ENCODE results near the gene SLC38A9.

The SLC38A9 gene

GRCh38 chr5:55645304-55645703, 66.8 kb downstream of the SLC38A9 start:
- DNase-seq, result no peak

DNA sequence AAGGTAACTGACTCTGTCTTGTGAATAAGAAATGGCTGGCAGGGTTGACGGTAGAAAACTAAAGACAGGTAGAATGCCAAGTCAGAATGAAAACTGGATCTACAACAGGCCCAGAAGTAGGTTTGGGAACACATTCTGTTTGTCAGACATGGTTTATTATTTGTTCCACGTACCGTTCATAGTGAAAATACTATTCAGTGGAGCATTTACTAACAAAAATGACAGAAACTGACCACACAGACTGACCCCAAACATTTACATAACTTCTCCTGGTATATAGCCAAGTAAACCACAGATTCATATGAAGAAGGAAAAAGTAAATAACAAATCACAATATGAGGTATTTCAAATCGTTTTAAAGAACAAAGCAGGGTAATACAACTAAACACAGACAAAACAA, 73.7 kb downstream of the SLC38A9 start:
- DNase-seq, result no peak

GRCh38 chr5:55638051-55638450, 74.1 kb downstream of the SLC38A9 start:
- DNase-seq, result no peak

DNA sequence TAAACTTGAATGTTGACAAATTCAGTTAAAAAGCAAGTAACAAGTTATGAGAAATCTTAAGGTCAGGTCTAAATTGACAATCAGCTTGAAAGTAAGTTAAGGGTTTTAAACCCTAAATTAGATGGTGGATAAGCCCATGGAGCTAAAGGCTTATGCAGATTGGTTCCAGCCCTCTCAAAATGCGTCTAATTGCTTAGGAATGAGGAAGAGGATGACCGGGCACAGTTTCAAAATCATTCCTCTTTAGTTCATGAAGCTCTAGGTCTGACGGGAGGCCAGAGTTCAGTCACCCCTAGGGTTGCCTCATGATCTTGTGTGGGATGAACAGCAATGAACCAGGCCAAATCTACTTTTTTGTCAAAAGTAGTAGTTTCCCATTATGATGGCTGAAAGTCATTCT, 75.4 kb downstream of the SLC38A9 start:
- no peak for DNase-seq

DNA sequence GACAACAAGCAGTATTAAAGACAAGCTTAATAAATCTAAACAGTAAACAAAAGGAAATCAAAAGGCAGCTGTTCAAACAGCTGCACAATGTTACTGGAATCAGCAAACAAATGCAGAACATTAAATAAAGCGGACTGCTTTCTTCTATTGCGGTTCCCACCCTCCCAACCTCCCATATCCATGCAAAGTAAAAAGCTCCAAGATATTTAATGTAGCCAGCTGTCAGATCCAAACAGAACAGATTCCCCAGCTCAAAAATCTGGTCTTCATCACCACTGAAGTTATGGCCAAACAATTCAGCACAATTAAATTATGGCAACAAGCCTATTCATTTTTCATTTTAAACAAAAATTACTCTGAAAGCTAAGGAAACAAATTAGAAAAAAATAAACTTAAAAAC, 75.9 kb downstream of the SLC38A9 start:
- DNase-seq, result no peak

GRCh38 chr5:55634866-55635265, 77.3 kb downstream of the SLC38A9 start:
- no peak for DNase-seq

DNA sequence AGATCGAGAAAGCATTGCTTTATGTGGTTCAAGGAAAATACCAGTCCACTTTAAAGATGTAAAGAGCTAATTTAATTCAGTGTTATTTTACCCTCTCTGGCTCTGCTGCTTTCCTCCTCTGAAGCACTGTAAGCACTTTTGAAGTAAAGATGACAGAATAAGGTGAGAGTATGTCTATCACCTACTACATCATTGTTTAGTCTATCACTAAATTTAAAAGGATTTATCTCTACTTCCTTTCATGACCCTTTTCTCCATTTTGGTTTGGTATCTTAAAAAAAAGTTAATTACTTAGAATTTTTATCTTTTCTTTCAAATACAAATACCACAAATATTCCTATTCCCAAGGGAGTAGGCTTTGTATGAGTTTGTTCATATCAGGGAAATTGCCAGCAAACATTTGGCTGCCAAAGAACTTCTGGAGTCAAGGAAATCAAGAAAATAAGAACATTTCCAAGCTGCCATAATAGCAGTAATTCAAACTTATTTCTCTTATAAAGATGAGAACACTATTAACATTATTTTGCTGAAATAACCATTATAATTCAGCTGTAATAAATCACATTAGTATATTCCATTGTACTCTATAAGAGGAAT, 77.8 kb downstream of the SLC38A9 start:
- no peak for DNase-seq

GRCh38 chr5:55633574-55634208, 78.4 kb downstream of the SLC38A9 start:
- DNase-seq, result no peak

DNA sequence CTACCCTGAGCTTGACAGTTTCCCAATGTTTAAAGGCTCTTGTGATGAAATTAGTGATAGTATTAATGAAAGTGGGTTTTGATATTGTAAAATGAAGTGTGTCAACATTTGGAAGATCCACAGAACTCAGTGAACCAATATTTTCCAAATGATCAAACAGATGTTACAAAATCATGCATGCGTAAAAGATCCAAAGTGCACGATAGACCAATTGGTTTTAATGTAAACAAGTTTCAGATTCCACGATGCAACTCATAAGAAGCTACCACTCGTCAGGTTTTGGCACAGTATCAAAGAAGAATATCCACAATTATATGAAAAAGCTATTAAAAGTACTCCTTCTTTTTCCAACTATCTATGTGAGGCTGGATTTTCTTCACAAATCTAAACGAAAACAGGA, 82.3 kb downstream of the SLC38A9 start:
- no peak for DNase-seq

DNA sequence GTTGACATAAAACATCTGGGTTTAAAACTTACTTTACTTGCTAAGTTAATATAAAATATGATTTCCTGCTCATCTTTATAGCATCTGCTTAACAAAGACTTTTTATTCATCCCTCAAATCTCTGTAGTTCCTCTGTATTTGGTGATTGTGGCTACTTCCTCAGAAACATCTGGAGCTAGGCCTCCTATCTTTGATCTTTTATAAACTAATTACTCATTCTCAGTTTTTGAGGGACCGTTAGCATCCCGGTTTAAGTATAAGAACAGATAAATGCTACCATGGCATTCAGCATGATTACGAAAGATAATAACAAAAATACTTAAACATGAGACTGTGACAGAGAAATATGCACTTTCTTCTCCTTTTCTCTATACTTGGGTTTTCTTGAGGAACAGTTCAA, 85.3 kb downstream of the SLC38A9 start:
- no peak for DNase-seq

DNA sequence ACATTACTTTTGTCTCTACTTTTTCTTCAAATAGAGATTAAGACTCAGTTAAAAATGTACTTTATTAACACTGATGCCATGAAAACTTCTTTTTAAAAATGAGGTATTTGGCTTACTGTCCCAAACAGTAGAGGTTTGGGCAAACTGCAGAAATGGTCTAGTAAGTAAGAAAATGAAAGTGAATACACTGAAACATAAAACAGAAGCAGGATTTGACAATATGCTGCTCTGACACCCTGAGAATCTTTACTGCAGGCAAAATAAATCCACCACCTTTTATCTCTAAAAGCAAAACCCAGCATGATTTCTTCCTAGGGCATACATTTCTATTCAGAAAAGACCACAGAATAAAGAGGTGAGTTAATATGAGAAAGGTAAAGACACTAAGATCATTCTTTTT, 86.2 kb downstream of the SLC38A9 start:
- no peak for DNase-seq

GRCh38 chr5:55625589-55625909, 86.6 kb downstream of the SLC38A9 start:
- DNase-seq, result no peak

DNA sequence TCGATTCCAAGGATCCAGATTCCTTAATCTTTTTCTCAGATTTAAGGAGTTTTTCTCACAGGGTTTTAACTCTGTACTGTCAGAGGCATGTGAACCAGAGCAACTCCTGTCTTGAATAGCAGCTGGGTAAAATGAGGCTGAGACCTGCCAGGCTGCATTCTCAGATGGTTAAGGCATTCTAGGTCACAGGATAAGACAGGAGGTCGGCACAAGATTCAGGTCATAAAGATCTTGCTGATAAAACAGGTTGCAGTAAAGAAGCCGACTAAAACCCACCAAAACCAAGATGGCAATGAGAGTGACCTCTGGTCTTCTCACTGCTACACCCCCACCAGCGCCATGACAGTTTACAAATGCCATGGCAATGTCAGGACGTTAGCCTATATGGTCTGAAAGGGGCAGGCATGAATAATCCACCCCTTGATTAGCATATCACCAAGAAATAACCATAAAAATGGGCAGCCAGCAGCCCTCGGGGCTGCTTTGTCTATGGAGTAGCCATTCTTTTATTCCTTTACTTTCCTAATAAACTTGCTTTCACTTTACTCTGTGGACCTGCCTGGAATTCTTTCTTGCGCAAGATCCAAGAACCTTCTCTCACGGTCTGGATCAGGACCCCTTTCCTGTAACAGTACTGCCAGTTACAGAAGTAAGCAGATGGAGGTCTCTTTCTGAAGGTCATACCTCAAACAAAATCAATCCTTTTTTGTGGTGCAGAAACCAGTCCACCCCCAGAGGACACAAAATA, 87.1 kb downstream of the SLC38A9 start:
- no peak for DNase-seq

- no peak for DNase-seq
Measured at GRCh38 chr5:55623789-55624188, 88.3 kb downstream of the SLC38A9 start.

GRCh38 chr5:55622460-55622859, 89.7 kb downstream of the SLC38A9 start:
- DNase-seq, result no peak

- DNase-seq, result no peak
Measured at GRCh38 chr5:55621229-55621628, 90.9 kb downstream of the SLC38A9 start.

DNA sequence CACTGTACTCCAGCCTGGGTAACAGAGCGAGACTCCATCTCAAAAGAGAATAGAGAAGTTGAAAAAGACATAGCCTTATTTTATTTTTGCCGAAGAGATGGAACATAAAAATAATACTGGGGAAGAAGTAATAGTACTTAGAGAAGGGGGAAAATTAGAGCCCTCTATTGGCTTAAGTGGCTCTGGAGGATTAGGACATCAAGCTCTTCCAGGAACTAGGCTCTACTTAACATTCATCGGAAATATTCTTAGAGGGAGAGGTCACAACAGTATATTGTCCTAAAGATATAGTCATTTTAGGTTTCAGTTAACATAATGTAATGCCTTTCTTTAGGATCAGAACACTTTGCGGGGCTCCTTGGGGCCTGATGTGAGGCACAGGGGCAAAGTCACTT, 91.4 kb downstream of the SLC38A9 start:
- DNase-seq, result no peak

GRCh38 chr5:55620009-55620765, 91.9 kb downstream of the SLC38A9 start:
- DNase-seq, result no peak

GRCh38 chr5:55618318-55618717, 93.8 kb downstream of the SLC38A9 start:
- no peak for DNase-seq

DNA sequence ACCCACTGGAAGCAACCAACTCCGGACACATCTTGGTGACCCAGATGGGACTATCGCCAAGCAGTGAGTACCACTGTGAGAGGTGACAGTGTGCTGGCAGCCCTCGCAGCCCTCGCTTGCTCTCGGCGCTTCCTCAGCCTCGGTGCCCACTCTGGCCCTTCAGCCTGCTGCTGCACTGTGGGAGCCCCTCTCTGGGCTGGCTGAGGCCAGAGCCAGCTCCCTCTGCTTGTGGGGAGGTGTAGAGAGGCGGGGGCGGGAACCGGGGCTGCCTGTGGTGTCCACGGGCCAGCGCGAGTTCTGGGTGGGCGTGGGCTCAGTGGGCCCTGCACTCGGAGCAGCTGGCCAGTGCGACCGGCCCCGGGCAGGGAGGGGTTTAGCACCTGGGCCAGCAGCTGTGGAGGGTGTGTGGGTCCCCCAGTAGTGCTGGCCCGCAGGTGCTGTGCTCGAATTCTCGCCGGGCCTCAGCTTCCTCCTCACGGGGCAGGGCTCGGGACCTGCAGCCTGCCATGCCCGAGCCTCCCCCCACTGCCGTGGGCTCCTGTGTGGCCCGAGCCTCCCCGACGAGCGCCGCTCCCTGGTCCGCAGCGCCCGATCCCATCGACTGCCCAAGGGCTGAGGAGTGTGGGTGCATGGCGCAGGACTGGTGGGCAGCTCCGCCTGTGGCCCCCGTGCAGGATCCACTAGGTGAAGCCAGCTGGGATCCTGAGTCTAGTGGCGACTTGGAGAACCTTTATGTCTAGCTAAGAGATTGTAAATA, 98.8 kb downstream of the SLC38A9 start:
- DNase-seq, result no peak

- DNase-seq, result no peak
Measured at GRCh38 chr5:55610542-55610941, 101.6 kb downstream of the SLC38A9 start.

- no peak for DNase-seq
Measured at GRCh38 chr5:55609413-55609812, 102.7 kb downstream of the SLC38A9 start.
